H7 (cell line): Measurements from ENCODE around the gene LTC4S. TPM values are rescaled to one million over a fixed set of nuclear protein-coding genes. Genes with fewer than 3 reads are reported as not detected.
"Not testable (repeated sequence)": the region's sequence is repeated elsewhere in the genome, so short reads cannot be mapped to it uniquely, and the experiment has no call there.

Experiments used
- DNase-seq: peaks from one replicate; pipeline ENCODE4 v3.0.0; 2012
- H3K27me3 ChIP-seq: 2 replicates; pipeline ENCODE4 v1.6.0; 2011; ENCODE audit warnings: mild to moderate bottlenecking, low read length; ENCODE audit not compliant: control insufficient read depth, insufficient read depth
- H3K36me3 ChIP-seq: replicated peaks from 2 replicates; pipeline ENCODE4 v1.5.1; 2011; ENCODE audit warnings: low read length; ENCODE audit not compliant: control insufficient read depth, insufficient read depth
- H3K4me3 ChIP-seq: 2 replicates; pipeline ENCODE4 v1.5.1; 2011; ENCODE audit warnings: low read depth, mild to moderate bottlenecking, control low read depth, low read length, moderate library complexity; ENCODE audit not compliant: insufficient read depth
- total RNA-seq: library from RNA; depleted of rRNA; stranded (reverse); fragments of >200 nt; shearing (Covaris generic); gene quantifications from 2 replicates; pipeline ENCODE4 v1.2.3, GENCODE V29; 2014; rRNA removed

LTC4S gene, protein sequence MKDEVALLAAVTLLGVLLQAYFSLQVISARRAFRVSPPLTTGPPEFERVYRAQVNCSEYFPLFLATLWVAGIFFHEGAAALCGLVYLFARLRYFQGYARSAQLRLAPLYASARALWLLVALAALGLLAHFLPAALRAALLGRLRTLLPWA
- 0.67 and 5.1 TPM in 2 replicates for total RNA-seq

DNA sequence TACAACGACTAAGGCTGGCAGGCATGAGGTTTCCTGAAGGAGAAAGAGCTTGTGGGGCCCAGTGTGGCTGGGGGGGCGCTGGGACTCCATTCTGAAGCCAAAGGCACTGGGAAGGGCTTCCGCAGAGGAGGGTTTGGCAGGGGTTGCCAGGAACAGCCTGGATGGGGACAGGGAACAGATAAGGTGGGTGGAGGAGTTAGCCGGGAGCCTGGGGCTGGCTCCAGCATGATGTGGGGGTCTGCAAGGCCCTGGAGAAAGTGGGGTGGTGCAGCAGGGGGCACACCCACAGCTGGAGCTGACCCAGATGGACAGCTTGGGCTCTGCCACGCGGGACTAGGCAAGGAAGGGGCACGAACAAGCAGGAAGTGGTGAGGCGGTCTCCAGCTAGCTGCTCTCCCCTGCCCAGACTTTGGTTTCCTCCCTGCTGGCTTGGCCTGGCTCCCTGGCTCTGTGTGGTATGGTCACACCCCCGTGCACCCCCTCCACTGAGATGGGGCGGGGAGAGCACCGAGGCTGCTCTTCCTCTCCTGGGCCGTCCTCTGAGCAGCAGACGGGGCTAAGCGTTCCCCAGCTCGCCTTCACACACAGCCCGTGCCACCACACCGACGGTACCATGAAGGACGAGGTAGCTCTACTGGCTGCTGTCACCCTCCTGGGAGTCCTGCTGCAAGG, at the start of gene LTC4S:
Gene LTC4S (plus strand): TSS at position 519 of the 672 bp plus-strand sequence. CDS start 95 bp downstream, at position 614.
- Histone ChIP-seq H3K27me3 (no peaks in the 10 kb centered on the region), H3K36me3 (peaks cover 6% of the 10 kb centered on the region), H3K4me3 (no peak within 1 kb of the TSS)
- DNase-seq, result peak; percentile 61

DNA sequence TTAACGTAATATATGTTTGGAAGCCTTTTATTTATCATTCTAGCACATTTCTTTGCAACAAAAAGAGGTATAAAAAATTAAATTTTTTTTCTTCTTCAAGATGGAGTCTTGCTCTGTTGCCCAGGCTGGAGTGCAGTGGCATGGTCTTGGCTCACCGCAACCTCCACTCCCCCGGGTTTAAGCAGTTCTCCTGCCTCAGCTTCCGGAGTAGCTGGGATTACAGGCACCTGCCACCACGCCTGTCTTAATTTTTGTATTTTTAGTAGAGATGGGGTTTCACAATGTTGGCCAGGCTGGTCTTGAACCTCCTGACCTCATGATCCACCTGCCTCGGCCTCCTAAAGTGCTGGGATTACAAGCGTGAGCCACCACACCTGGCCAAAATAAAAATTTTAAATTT, 49.7 kb upstream of the LTC4S start:
- DNase-seq, H3K36me3 ChIP-seq, H3K27me3 ChIP-seq, H3K4me3 ChIP-seq: not testable (repeated sequence)

DNA sequence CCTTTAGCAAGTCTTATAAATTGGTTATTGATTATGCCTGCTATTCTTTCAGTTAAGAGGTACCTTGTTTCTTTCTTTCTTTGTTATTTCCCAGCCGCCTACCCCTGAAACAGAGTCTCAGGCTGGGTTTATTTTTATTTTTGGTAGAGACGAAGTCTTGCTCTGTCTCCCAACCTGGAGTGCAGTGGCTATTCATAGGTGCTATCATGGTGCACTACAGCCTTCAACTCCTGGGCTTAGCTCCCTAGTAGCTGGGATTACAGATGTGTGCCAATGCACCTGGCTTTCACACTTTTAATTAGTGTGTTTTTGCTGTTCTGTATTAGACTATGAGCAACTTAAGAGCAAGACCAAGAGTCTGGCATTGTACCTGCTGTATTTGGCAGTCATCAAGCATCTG, 46.9 kb upstream of the LTC4S start:
- Histone ChIP-seq H3K4me3 (no peak overlapping the region), H3K27me3 (no peaks in the 10 kb centered on the region), H3K36me3 (peaks cover 3% of the 10 kb centered on the region)
- DNase-seq, result no peak

- Histone ChIP-seq H3K27me3 (no peaks in the 10 kb centered on the region), H3K36me3 (peaks cover 3% of the 10 kb centered on the region)
Observed at GRCh38 chr5:179747811-179748210, 46.0 kb upstream of the LTC4S start.

GRCh38 chr5:179749857-179750508, 43.8 kb upstream of the LTC4S start:
- Histone ChIP-seq H3K27me3 (no peaks in the 10 kb centered on the region), H3K36me3 (peaks cover 3% of the 10 kb centered on the region), H3K4me3 (no peak overlapping the region)
- no peak for DNase-seq

More at GRCh38 chr5:179747811-179748210, 46.0 kb upstream of the LTC4S start:
- no peak overlapping the region for H3K4me3 ChIP-seq
- no peak for DNase-seq

- Histone ChIP-seq H3K27me3 (no peaks in the 10 kb centered on the region), H3K36me3 (no peaks in the 10 kb centered on the region), H3K4me3 (no peak overlapping the region)
- DNase-seq, result no peak
Observed at GRCh38 chr5:179753971-179754370, 39.8 kb upstream of the LTC4S start.

DNA sequence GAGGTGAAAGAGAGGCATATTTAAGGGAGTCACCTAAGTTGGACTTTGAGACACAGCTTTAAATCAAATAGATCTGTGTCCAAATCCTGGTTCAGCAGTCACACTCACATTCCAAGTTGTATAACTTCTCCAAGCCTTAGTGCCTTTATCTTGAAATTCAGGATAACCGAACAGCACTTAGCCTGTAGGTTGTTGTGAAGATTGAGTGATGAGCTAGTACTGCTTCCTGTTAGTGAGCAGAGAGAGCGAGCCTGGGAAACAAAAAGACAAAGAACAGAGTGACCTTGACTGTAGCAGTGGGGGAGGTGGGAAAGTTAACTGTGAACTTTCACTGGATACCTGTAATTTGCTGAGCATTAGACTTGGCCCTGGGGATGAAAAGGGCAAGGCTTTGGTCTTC, 38.8 kb upstream of the LTC4S start:
- Histone ChIP-seq H3K4me3 (no peak overlapping the region), H3K27me3 (no peaks in the 10 kb centered on the region), H3K36me3 (no peaks in the 10 kb centered on the region)
- peak; percentile 62 for DNase-seq

DNA sequence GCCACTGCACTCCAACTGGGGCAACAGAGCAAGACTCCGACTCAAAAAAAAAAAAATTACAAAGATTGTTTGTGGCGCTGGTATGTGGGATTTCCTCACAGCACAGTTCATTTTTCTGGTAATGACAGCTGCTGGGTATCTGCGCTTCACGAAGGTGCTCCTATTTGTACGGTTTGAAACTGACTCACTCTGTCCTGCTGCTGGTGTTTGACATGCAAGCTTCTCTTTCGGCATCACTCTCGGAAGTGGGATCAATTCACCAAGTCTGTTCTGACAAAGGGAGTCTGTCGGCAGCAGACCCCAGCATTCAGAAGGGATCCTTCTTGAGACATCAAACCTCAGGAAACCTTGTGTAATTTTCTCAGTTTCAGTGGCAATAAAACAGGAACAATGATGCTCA, 34.8 kb upstream of the LTC4S start:
- H3K27me3 ChIP-seq, result no peaks in the 10 kb centered on the region
- DNase-seq, result no peak
- no peaks in the 10 kb centered on the region for H3K36me3 ChIP-seq
- H3K4me3 ChIP-seq, result no peak overlapping the region

- H3K4me3 ChIP-seq, result no peak overlapping the region
- H3K27me3 ChIP-seq, result no peaks in the 10 kb centered on the region
- DNase-seq, result no peak
- H3K36me3 ChIP-seq, result no peaks in the 10 kb centered on the region
Observed at GRCh38 chr5:179759581-179760551, 33.9 kb upstream of the LTC4S start.

DNA sequence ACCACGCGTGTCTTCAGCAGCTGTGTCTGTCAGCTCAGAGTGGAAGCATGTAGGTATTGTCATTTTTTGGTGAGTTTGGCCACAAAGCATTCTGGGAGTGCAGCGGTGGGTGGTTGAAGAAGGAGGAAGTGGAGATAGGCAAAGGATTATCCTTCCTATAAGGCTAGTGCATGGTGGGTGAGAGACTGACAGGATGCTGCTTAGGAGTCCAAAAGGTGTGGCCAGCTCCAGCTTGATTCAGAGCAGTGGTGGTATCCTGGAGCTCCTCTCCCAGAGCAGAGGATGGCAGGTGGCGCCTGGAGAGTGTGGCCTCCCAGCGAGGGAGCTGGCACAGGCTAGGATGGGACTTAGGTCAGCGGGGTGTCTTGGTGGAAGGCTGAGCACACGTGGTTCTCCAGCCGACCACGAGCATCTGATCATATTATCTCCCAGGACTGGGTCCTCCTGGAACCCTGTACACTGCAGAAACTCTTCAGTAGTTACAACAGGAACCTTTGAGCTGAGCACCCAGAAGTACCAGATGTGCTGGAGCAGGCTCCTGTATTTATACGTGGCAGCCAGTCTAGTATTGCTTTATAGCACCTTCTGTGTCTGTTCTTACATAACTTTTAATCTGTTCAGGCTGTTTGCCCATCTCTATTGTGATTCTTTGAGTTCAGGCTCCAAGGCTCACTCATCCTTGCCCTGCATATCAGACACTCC, 31.6 kb upstream of the LTC4S start:
- no peak overlapping the region for H3K4me3 ChIP-seq
- H3K27me3 ChIP-seq, result no peaks in the 10 kb centered on the region
- H3K36me3 ChIP-seq, result peaks cover 16% of the 10 kb centered on the region
- DNase-seq, result no peak

DNA sequence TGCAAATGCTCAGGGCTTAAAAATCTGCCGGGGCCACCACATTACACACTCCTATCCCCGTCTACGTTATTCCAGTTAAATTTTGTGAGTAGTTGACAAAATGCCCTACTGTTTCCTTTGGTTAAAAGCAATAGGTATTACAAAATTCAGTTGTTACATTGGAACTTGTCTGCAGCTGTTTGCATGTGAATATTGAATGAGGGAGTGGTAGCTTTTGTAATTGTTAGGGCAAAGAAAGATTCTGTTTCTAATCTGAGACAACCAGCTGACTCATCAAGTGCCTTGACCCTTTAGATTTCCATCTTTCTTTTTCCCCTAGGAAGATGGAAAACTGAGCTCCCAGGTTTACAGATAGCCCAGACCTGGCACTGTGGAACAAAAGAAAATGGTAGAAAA, 31.0 kb upstream of the LTC4S start:
- Histone ChIP-seq H3K4me3 (no peak overlapping the region), H3K27me3 (no peaks in the 10 kb centered on the region)
- DNase-seq, result no peak

DNA sequence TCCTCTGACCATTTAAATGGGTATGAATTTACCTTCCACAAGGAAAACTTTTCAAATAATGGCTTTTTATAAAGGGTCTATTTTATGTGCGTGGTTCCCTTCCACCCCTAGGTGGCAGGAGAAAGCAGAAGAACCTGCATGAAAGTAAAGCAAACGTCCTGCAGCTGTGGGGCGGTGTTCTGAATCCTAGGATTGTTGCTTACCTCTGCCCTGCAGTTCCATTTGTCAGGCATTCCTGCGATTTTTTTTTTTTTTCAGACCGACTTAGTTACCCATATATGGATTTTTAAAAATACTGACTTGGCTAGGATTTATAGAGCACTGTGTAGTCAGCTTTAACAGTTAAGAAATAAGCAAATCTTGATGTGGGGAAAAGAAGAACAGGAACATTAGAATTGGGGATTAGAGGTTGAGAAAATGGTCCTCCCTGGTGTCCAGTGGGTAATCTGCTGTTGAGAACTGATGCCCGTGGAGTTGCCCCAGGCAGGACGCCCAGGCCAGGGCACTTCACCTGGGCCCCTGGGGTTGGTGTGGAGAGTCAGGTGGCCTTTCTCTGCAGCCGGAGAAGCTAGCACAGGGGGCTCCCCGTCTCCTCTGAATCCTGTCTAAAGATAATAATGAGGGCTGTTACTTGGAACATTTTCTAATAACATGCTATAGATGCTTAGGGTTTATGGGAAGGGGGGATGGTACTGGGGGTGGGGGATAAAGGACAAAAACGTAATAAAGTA, 30.4 kb upstream of the LTC4S start:
- DNase-seq, result peak; percentile 90
- no peak overlapping the region for H3K4me3 ChIP-seq
- H3K36me3 ChIP-seq, result peaks cover 16% of the 10 kb centered on the region

More for the DNA sequence above, 31.0 kb upstream of the LTC4S start:
- H3K36me3 ChIP-seq, result peaks cover 16% of the 10 kb centered on the region

DNA sequence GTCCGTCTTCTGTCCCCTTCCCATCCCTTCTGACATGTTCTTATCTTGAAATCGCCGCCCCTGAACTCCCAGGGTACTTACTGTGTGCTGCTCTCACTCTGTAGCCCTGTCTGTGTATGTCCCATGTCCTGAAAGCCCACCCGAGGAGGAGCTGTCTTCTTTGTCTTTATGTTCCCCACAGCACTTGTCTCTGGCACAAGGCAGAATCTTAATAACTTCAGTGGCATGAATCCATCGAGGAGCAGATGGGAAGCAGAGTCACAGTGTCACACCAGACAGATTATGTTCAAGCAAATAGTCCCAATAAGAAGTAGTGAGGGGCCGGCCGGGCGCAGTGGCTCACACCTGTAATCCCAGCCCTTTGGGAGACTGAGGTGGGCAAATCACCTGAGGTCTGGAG, 29.7 kb upstream of the LTC4S start:
- no peaks in the 10 kb centered on the region for H3K27me3 ChIP-seq
- DNase-seq, result no peak
- peaks cover 20% of the 10 kb centered on the region for H3K36me3 ChIP-seq
- H3K4me3 ChIP-seq, result no peak overlapping the region

More for the DNA sequence above, 30.4 kb upstream of the LTC4S start:
- H3K27me3 ChIP-seq, result no peaks in the 10 kb centered on the region
